B cell (primary cell): ENCODE results near the gene PI4KA. TPM values are rescaled to one million over a fixed set of nuclear protein-coding genes. Genes with fewer than 3 reads are reported as not detected.

Experiments used
- ATAC-seq: fragments of 200-7000 bp; cut with Tn5 transposase; one replicate; pipeline ENCODE4 v1.10.0; 2021; ENCODE audit warnings: low read depth, mild to moderate bottlenecking, moderate number of reproducible peaks, moderate library complexity
- CTCF ChIA-PET: fragments of 350-600 bp; sonication (Branson Sonifier 250); formaldehyde crosslinking; loops from one replicate; lab custom pipeline; 2021; ENCODE audit warnings: antibody characterized with exemption, inconsistent platforms; lab: Charles Lee
- POLR2A ChIA-PET: fragments of 350-600 bp; sonication (Branson Sonifier 250); formaldehyde crosslinking; loops from one replicate; lab custom pipeline; 2021; ENCODE audit warnings: antibody characterized with exemption; lab: Charles Lee
- DNase-seq: peaks from one replicate; pipeline ENCODE4 v3.0.0; 2013
- H2AFZ ChIP-seq: 2 replicates; pipeline ENCODE4 v1.6.1; 2012; ENCODE audit warnings: mild to moderate bottlenecking, low read depth, low read length; ENCODE audit not compliant: insufficient read depth, poor library complexity, severe bottlenecking
- H3K27ac ChIP-seq, 2 donors: 1 replicate in 1 of 2; 2 replicates in 1 of 2; pipeline ENCODE4 v1.5.1; 2012 to 2013; ENCODE audit warnings: low read length in 2 of 2, mild to moderate bottlenecking in 2 of 2, moderate library complexity in 1 of 2
- H3K27me3 ChIP-seq, 4 experiments: fragments of 200-600 bp in 1 of 4; sonication (generic) in 1 of 4; replicated peaks in 1 of 4; 1 replicate in 2 of 4; 2 replicates in 2 of 4; pipeline versions ENCODE4 v1.6.1 to v1.7.0; 2013 to 2016; ENCODE audit warnings: low read length in 3 of 4, mild to moderate bottlenecking in 2 of 4, mixed read lengths in 1 of 4, moderate library complexity in 1 of 4; ENCODE audit not compliant: insufficient read depth in 4 of 4, control insufficient read depth in 3 of 4; ENCODE audit errors: control extremely low read depth in 1 of 4
- H3K36me3 ChIP-seq, 2 experiments: replicated peaks in 1 of 2; 1 replicate in 1 of 2; 2 replicates in 1 of 2; pipeline versions ENCODE4 v1.6.1 to v1.7.1; 2013; ENCODE audit warnings: low read length in 1 of 2; ENCODE audit not compliant: insufficient read depth in 2 of 2, control insufficient read depth in 1 of 2; ENCODE audit errors: control extremely low read depth in 1 of 2, extremely low read depth in 1 of 2
- H3K4me1 ChIP-seq, 2 donors: fragments of 200-600 bp in 1 of 2; sonication (generic) in 1 of 2; 1 replicate in 1 of 2; 2 replicates in 1 of 2; pipeline versions ENCODE4 v1.5.1 to v1.6.1; 2013 to 2017; ENCODE audit warnings: low read length in 2 of 2; ENCODE audit not compliant: control insufficient read depth in 2 of 2, insufficient read depth in 2 of 2
- H3K4me2 ChIP-seq: replicated peaks from 2 replicates; pipeline ENCODE3; 2012; ENCODE audit warnings: mild to moderate bottlenecking, low read depth, low read length; ENCODE audit not compliant: poor library complexity, severe bottlenecking
- H3K4me3 ChIP-seq, 5 experiments: fragments of 200-600 bp in 1 of 5; sonication (generic) in 1 of 5; 1 replicate in 3 of 5; 2 replicates in 2 of 5; pipeline versions ENCODE4 v1.5.1 to v1.7.0; 2011 to 2016; ENCODE audit warnings: low read length in 4 of 5, mild to moderate bottlenecking in 4 of 5, low read depth in 2 of 5, control low read depth in 1 of 5, moderate library complexity in 1 of 5; ENCODE audit not compliant: insufficient read depth in 1 of 5; ENCODE audit errors: control extremely low read depth in 1 of 5, extremely low read depth in 1 of 5
- H3K79me2 ChIP-seq: fragments of 200-600 bp; sonication (generic); one replicate; pipeline ENCODE4 v1.6.0; 2016; ENCODE audit warnings: low read length; ENCODE audit not compliant: control insufficient read depth, insufficient read depth
- H3K9ac ChIP-seq: fragments of 200-600 bp; sonication (generic); 2 replicates; pipeline ENCODE4 v1.6.1; 2017; ENCODE audit warnings: mild to moderate bottlenecking, low read length, moderate library complexity
- H3K9me3 ChIP-seq, 3 donors: one replicate each; pipeline versions ENCODE4 v1.6.1 to v1.7.1; 2013; ENCODE audit warnings: low read length in 2 of 3; ENCODE audit not compliant: control insufficient read depth in 2 of 3, insufficient read depth in 1 of 3; ENCODE audit errors: control extremely low read depth in 1 of 3
- H4K20me1 ChIP-seq: 2 replicates; pipeline ENCODE4 v1.6.0; 2012; ENCODE audit warnings: mild to moderate bottlenecking, low read length; ENCODE audit not compliant: insufficient read depth, control insufficient read depth, poor library complexity, severe bottlenecking
- H3K27ac Mint-ChIP-seq: one replicate; pipeline ENCODE4 v1.8.0; 2021; ENCODE audit warnings: mixed read lengths
- H3K27me3 Mint-ChIP-seq: one replicate; pipeline ENCODE4 v1.8.0; 2021; ENCODE audit warnings: mixed read lengths
- H3K4me1 Mint-ChIP-seq: one replicate; pipeline ENCODE4 v1.8.0; 2021; ENCODE audit warnings: mixed read lengths
- H3K4me3 Mint-ChIP-seq: one replicate; pipeline ENCODE4 v1.8.0; 2021; ENCODE audit warnings: mixed read lengths
- H3K9me3 Mint-ChIP-seq: one replicate; pipeline ENCODE4 v1.8.0; 2022; ENCODE audit warnings: mixed read lengths; ENCODE audit not compliant: insufficient read depth
- EZH2 ChIP-seq: IDR thresholded peaks from 2 replicates; pipeline ENCODE4 v1.6.1; 2012; ENCODE audit warnings: borderline replicate concordance, low read depth, mild to moderate bottlenecking, moderate library complexity, low read length; ENCODE audit not compliant: insufficient read depth, poor library complexity, severe bottlenecking
- WGBS: methylation state at CpG from one replicate; pipeline ENCODE4 v1.1.5; 2013; ENCODE audit warnings: missing lambda C conversion rate; ENCODE audit not compliant: insufficient coverage; 5-methylcytosine and 5-hydroxymethylcytosine counted together
- intact Hi-C: fragments of 100-400 bp; cut with micrococcal nuclease; formaldehyde crosslinking; loops from one replicate; pipeline ENCODE4 v1.10.0; 2022
- polyA plus RNA-seq: library from polyadenylated mRNA; depleted of rRNA; stranded (reverse); fragments of >200 nt; gene quantifications from 2 replicates; pipeline ENCODE4 v1.2.3, GENCODE V29; 2012
- total RNA-seq, 2 donors: library from RNA; stranded (reverse); fragments of 120-200 nt in 1 of 2; gene quantifications; 1 replicate in 1 of 2; 2 replicates in 1 of 2; pipeline versions ENCODE4 v1.2.3 to v1.2.4, GENCODE V29; 2013 to 2022
- TF ChIP-seq, protein P1 (sequence below): fragments of 200-600 bp; IDR thresholded peaks from one replicate; pipeline ENCODE4 v1.8.0; 2022; ENCODE audit warnings: antibody characterized with exemption, mild to moderate bottlenecking

PI4KA gene
- total and polyA plus RNA-seq, 2 donors (not counting 1 experiment from before 2014, with no cell fraction given): 85.9 to 156 TPM

DNA sequence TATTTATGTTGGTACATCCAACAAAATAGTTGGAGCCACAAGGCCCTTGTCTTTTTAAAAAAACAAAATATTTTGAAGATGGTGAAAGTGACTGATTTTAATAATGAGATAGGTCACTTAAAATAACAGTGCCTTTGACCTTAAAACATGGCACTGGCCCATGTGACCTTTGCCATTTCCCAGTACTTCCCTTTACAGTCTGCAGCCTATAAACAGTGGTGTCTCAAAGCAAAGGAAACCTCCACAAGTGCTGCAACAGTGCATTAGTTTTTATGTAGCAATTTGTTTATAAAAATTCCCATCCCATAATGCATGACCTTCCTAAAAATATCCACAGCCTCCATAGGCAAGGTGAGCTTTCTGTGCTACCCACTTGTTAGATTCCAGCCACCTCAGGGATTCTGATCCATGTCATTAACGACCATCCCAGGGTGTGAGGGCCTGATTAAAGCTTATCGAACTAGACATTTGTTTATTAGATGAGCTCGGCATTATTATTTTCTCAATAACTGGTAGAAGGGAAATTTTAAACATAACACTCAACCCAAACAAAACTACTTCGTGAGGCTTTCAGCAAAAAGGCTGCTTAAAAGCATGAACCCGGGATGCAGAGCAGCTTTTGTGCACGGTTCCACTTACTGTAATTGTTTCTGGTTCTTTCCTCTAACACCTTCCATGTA lies 30.6 kb upstream of the PI4KA start:
- no peaks in the 10 kb centered on the region for H4K20me1 ChIP-seq
- CTCF ChIA-PET: interaction anchor here (1.2 kb wide), 1 partner anchor 8 kb away, joined by 3 read pairs; no protein-coding TSS in a partner anchor
- ATAC-seq (no peak), DNase-seq (no peak)
- H3K27me3 Mint-ChIP-seq: no peaks in the 10 kb centered on the region
- H3K27ac Mint-ChIP-seq: no peak overlapping the region
- no peaks in the 10 kb centered on the region for H3K9me3 Mint-ChIP-seq
- H3K4me1 Mint-ChIP-seq: no peaks in the 10 kb centered on the region
- POLR2A ChIA-PET: no interaction called here
- peaks cover 0 to 30% of the 10 kb centered on the region in 2 experiments for H3K36me3 ChIP-seq
- H2AFZ ChIP-seq: no peak overlapping the region
- H3K4me3 Mint-ChIP-seq: no peak overlapping the region
- H3K4me3 ChIP-seq: no peak overlapping the region
- H3K27ac ChIP-seq: no peak overlapping the region
- no peaks in the 10 kb centered on the region for H3K9me3 ChIP-seq
- H3K79me2 ChIP-seq: no peaks in the 10 kb centered on the region
- no peak for TF ChIP-seq EZH2
- TF ChIP-seq, protein P1, sequence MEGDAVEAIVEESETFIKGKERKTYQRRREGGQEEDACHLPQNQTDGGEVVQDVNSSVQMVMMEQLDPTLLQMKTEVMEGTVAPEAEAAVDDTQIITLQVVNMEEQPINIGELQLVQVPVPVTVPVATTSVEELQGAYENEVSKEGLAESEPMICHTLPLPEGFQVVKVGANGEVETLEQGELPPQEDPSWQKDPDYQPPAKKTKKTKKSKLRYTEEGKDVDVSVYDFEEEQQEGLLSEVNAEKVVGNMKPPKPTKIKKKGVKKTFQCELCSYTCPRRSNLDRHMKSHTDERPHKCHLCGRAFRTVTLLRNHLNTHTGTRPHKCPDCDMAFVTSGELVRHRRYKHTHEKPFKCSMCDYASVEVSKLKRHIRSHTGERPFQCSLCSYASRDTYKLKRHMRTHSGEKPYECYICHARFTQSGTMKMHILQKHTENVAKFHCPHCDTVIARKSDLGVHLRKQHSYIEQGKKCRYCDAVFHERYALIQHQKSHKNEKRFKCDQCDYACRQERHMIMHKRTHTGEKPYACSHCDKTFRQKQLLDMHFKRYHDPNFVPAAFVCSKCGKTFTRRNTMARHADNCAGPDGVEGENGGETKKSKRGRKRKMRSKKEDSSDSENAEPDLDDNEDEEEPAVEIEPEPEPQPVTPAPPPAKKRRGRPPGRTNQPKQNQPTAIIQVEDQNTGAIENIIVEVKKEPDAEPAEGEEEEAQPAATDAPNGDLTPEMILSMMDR: no peak
- no peaks in the 10 kb centered on the region for H3K27me3 ChIP-seq
- intact Hi-C loops: no loop called here
- H3K9ac ChIP-seq: no peak overlapping the region
- H3K4me2 ChIP-seq: no peak overlapping the region
- WGBS: 100% methylated on average over 3 of the region's 6 CpGs
- no peaks in the 10 kb centered on the region for H3K4me1 ChIP-seq

DNA sequence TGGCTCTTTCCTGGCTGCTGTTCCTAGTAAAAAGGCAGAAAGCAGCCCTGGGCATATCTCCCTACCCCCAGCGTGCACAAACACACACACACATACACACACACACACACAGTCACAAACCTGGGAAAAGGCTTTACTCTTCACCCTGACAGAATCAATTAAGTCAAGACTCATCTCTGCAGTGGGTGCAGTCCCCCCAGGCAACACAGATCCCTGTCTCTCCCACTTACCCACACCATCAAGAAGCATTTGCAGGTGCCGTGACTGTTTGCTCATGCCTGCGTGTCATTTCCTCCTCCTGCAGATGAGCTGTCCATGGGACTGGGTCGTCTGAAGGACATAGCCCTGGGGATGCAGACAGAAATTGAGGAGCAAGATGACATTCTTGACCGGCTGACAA lies 28.8 kb upstream of the PI4KA start:
- Histone ChIP-seq H3K4me1 (no peaks in the 10 kb centered on the region), H3K4me2 (no peak overlapping the region), H3K9me3 (no peaks in the 10 kb centered on the region), H3K4me3 (no peak overlapping the region), H3K27ac (no peak overlapping the region), H4K20me1 (no peaks in the 10 kb centered on the region), H2AFZ (no peak overlapping the region), H3K9ac (no peak overlapping the region), H3K36me3 (peaks cover 0 to 43% of the 10 kb centered on the region in 2 experiments), H3K27me3 (no peaks in the 10 kb centered on the region), H3K79me2 (no peaks in the 10 kb centered on the region)
- WGBS: 95% methylated on average over 5 of the region's 5 CpGs
- TF ChIP-seq, protein P1: no peak
- TF ChIP-seq EZH2: no peak
- intact Hi-C loops: no loop called here
- CTCF ChIA-PET: no interaction called here
- Mint-ChIP-seq H3K27ac (no peak overlapping the region), H3K9me3 (no peaks in the 10 kb centered on the region), H3K27me3 (no peaks in the 10 kb centered on the region), H3K4me1 (no peaks in the 10 kb centered on the region), H3K4me3 (no peak overlapping the region)
- POLR2A ChIA-PET: no interaction called here
- DNase-seq: no peak
- ATAC-seq: no peak
